ENCODE data around the gene GRIN2D.
A peak's percentile ranks its signal among the peaks of the same experiment; 100 is the strongest.

GRIN2D gene

GRCh38 chr19:48400018-48400742, 6.7 kb downstream of the GRIN2D start:
- Histone ChIP-seq H3K4me3 (ENCODE audit: low read length) (peak overlapping the region; percentile 49; the same call in 1 of the 2 replicates), H3K9me3 (ENCODE audit: insufficient read depth, low read depth, low read length) (peaks cover 3% of the 10 kb centered on the region; the same call in 1 of the 2 replicates), H3K27ac (ENCODE audit: low read length) (peak overlapping the region; percentile 48)

DNA sequence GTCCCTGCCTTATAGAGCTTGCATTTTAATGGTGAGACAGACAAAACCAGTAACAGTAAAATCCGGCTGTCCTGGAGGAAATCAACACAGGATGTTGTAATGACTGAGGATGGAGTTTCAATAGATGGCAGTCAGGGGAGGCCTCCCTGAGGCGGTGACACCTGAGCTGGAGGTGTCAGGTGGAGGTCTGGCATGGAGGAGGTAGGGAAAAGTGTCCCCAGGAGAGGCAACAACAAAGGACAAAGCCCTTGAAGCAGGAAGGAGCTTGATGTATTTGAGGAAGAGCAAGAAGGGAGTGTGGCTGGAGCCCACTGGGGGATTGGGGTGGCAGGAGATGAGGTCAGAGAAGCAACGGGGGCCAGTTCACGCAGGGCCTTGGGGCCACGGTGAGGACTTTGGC, 7.8 kb downstream of the GRIN2D start:
- Histone ChIP-seq H3K9me3 (ENCODE audit: insufficient read depth, low read depth, low read length) (peaks cover 3% of the 10 kb centered on the region; the same call in 1 of the 2 replicates), H3K27me3 (ENCODE audit: insufficient read depth, low read length) (peaks cover 20% of the 10 kb centered on the region), H3K27ac (ENCODE audit: low read length) (peak overlapping the region; percentile 46), H3K36me3 (ENCODE audit: insufficient read depth, low read depth, low read length) (no peaks in the 10 kb centered on the region), H3K4me3 (ENCODE audit: low read length) (peak overlapping the region; percentile 26; the same call in 1 of the 2 replicates), H3K9ac (ENCODE audit: low read depth, low read length) (peak overlapping the region; percentile 56; the same call in 1 of the 2 replicates), H3K4me1 (ENCODE audit: insufficient read depth, low read length) (peaks cover 11% of the 10 kb centered on the region; the same call in 1 of the 2 replicates)

More at GRCh38 chr19:48400018-48400742, 6.7 kb downstream of the GRIN2D start:
- H3K36me3 ChIP-seq (ENCODE audit: insufficient read depth, low read depth, low read length), result no peaks in the 10 kb centered on the region
- H3K9ac ChIP-seq (ENCODE audit: low read depth, low read length), result peak overlapping the region; percentile 39; the same call in 1 of the 2 replicates
- peaks cover 11% of the 10 kb centered on the region; the same call in 1 of the 2 replicates for H3K4me1 ChIP-seq (ENCODE audit: insufficient read depth, low read length)
- H3K27me3 ChIP-seq (ENCODE audit: insufficient read depth, low read length), result peaks cover 31% of the 10 kb centered on the region

GRCh38 chr19:48403606-48404005, 10.1 kb downstream of the GRIN2D start:
- Histone ChIP-seq H3K4me3 (ENCODE audit: low read length) (no peak overlapping the region), H3K27ac (ENCODE audit: low read length) (no peak overlapping the region), H3K9me3 (ENCODE audit: insufficient read depth, low read depth, low read length) (peaks cover 3% of the 10 kb centered on the region; the same call in 1 of the 2 replicates), H3K9ac (ENCODE audit: low read depth, low read length) (no peak overlapping the region), H3K27me3 (ENCODE audit: insufficient read depth, low read length) (no peaks in the 10 kb centered on the region), H3K4me1 (ENCODE audit: insufficient read depth, low read length) (peaks cover 6% of the 10 kb centered on the region; the same call in 1 of the 2 replicates), H3K36me3 (ENCODE audit: insufficient read depth, low read depth, low read length) (no peaks in the 10 kb centered on the region)

GRCh38 chr19:48405010-48405659, 11.7 kb downstream of the GRIN2D start:
- peaks cover 6% of the 10 kb centered on the region; the same call in 1 of the 2 replicates for H3K4me1 ChIP-seq (ENCODE audit: insufficient read depth, low read length)
- no peaks in the 10 kb centered on the region for H3K36me3 ChIP-seq (ENCODE audit: insufficient read depth, low read depth, low read length)
- no peak overlapping the region for H3K27ac ChIP-seq (ENCODE audit: low read length)
- no peaks in the 10 kb centered on the region for H3K9me3 ChIP-seq (ENCODE audit: insufficient read depth, low read depth, low read length)
- H3K9ac ChIP-seq (ENCODE audit: low read depth, low read length), result no peak overlapping the region
- no peaks in the 10 kb centered on the region for H3K27me3 ChIP-seq (ENCODE audit: insufficient read depth, low read length)
- no peak overlapping the region for H3K4me3 ChIP-seq (ENCODE audit: low read length)

DNA sequence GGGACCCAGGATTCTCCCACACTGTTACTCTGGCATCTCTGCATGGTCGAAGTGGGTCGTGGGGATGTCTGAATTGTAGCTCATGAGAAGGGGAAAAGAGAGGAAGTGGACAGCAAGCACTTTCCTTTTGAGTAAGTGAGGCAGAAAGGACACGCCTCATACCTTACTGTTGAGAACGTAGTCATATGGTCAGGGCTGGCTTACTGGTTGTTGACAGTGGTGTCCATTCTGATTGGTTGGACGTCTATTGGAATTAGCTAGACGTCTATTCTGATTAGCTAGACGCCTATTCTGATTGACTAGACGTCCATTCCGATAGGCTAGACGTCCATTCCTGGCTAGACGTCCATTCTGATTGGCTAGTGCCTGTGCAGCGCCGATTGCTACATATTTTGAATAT, 12.4 kb downstream of the GRIN2D start:
- no peak overlapping the region for H3K4me3 ChIP-seq (ENCODE audit: low read length)
- H3K9me3 ChIP-seq (ENCODE audit: insufficient read depth, low read depth, low read length), result no peaks in the 10 kb centered on the region
- no peaks in the 10 kb centered on the region for H3K27me3 ChIP-seq (ENCODE audit: insufficient read depth, low read length)
- no peak overlapping the region for H3K27ac ChIP-seq (ENCODE audit: low read length)
- no peak overlapping the region for H3K9ac ChIP-seq (ENCODE audit: low read depth, low read length)
- no peaks in the 10 kb centered on the region for H3K36me3 ChIP-seq (ENCODE audit: insufficient read depth, low read depth, low read length)
- H3K4me1 ChIP-seq (ENCODE audit: insufficient read depth, low read length), result peaks cover 6% of the 10 kb centered on the region; the same call in 1 of the 2 replicates

- H3K27ac ChIP-seq (ENCODE audit: low read length), result no peak overlapping the region
- no peaks in the 10 kb centered on the region for H3K9me3 ChIP-seq (ENCODE audit: insufficient read depth, low read depth, low read length)
- no peaks in the 10 kb centered on the region for H3K36me3 ChIP-seq (ENCODE audit: insufficient read depth, low read depth, low read length)
- peaks cover 7% of the 10 kb centered on the region; the same call in 1 of the 2 replicates for H3K27me3 ChIP-seq (ENCODE audit: insufficient read depth, low read length)
- peak overlapping the region; percentile 71 for H3K4me3 ChIP-seq (ENCODE audit: low read length)
- H3K9ac ChIP-seq (ENCODE audit: low read depth, low read length), result peak overlapping the region; percentile 58; the same call in 1 of the 2 replicates
- 0 out of 2 replicates have a peak, but pooled peaks cover 3% of the 10 kb centered on the region for H3K4me1 ChIP-seq (ENCODE audit: insufficient read depth, low read length)
Measured at GRCh38 chr19:48413879-48414587, 20.6 kb downstream of the GRIN2D start.

- Histone ChIP-seq H3K27me3 (ENCODE audit: insufficient read depth, low read length) (peaks cover 7% of the 10 kb centered on the region; the same call in 1 of the 2 replicates), H3K4me3 (ENCODE audit: low read length) (peak overlapping the region; percentile 71; the same call in 1 of the 2 replicates), H3K36me3 (ENCODE audit: insufficient read depth, low read depth, low read length) (no peaks in the 10 kb centered on the region), H3K4me1 (ENCODE audit: insufficient read depth, low read length) (peaks cover 3% of the 10 kb centered on the region; the same call in 1 of the 2 replicates), H3K9ac (ENCODE audit: low read depth, low read length) (no peak overlapping the region), H3K9me3 (ENCODE audit: insufficient read depth, low read depth, low read length) (no peaks in the 10 kb centered on the region), H3K27ac (ENCODE audit: low read length) (no peak overlapping the region)
Measured at GRCh38 chr19:48415395-48415794, 21.9 kb downstream of the GRIN2D start.

DNA sequence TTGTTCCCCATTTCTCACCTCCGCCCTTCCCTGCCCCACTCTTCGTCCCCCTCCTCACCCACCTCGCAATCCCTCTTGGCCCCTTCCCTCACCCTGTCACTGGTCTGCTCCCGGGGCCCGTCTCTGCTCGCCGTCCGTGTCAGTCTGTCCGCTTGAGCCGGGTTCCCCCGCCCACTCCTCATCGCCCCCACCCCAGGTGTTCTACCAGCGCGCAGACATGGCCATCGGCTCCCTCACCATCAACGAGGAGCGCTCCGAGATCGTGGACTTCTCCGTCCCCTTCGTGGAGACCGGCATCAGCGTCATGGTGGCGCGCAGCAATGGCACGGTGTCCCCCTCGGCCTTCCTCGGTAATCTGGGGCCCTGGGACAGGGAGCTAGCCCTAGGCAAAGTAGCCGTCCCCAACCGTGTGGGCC, 22.3 kb downstream of the GRIN2D start:
- Histone ChIP-seq H3K36me3 (ENCODE audit: insufficient read depth, low read depth, low read length) (no peaks in the 10 kb centered on the region), H3K4me3 (ENCODE audit: low read length) (no peak overlapping the region)

GRCh38 chr19:48417421-48417820, 24.0 kb downstream of the GRIN2D start:
- H3K4me1 ChIP-seq (ENCODE audit: insufficient read depth, low read length), result peaks cover 3% of the 10 kb centered on the region; the same call in 1 of the 2 replicates
- H3K36me3 ChIP-seq (ENCODE audit: insufficient read depth, low read depth, low read length), result no peaks in the 10 kb centered on the region
- H3K9me3 ChIP-seq (ENCODE audit: insufficient read depth, low read depth, low read length), result no peaks in the 10 kb centered on the region
- no peak overlapping the region for H3K9ac ChIP-seq (ENCODE audit: low read depth, low read length)
- no peak overlapping the region for H3K4me3 ChIP-seq (ENCODE audit: low read length)
- peaks cover 7% of the 10 kb centered on the region; the same call in 1 of the 2 replicates for H3K27me3 ChIP-seq (ENCODE audit: insufficient read depth, low read length)
- no peak overlapping the region for H3K27ac ChIP-seq (ENCODE audit: low read length)

More for the DNA sequence above, 22.3 kb downstream of the GRIN2D start:
- peaks cover 3% of the 10 kb centered on the region; the same call in 1 of the 2 replicates for H3K4me1 ChIP-seq (ENCODE audit: insufficient read depth, low read length)
- peaks cover 7% of the 10 kb centered on the region; the same call in 1 of the 2 replicates for H3K27me3 ChIP-seq (ENCODE audit: insufficient read depth, low read length)
- no peaks in the 10 kb centered on the region for H3K9me3 ChIP-seq (ENCODE audit: insufficient read depth, low read depth, low read length)
- H3K27ac ChIP-seq (ENCODE audit: low read length), result no peak overlapping the region
- no peak overlapping the region for H3K9ac ChIP-seq (ENCODE audit: low read depth, low read length)

- H3K4me1 ChIP-seq (ENCODE audit: insufficient read depth, low read length), result peaks cover 2% of the 10 kb centered on the region; the same call in 1 of the 2 replicates
- H3K4me3 ChIP-seq (ENCODE audit: low read length), result no peak overlapping the region
- H3K27ac ChIP-seq (ENCODE audit: low read length), result no peak overlapping the region
- no peaks in the 10 kb centered on the region for H3K9me3 ChIP-seq (ENCODE audit: insufficient read depth, low read depth, low read length)
- H3K36me3 ChIP-seq (ENCODE audit: insufficient read depth, low read depth, low read length), result no peaks in the 10 kb centered on the region
- peaks cover 7% of the 10 kb centered on the region; the same call in 1 of the 2 replicates for H3K27me3 ChIP-seq (ENCODE audit: insufficient read depth, low read length)
- no peak overlapping the region for H3K9ac ChIP-seq (ENCODE audit: low read depth, low read length)
Measured at GRCh38 chr19:48418317-48419064, 25.0 kb downstream of the GRIN2D start.

All from iPS-20b (cell line).